Mesendoderm (in vitro differentiated cells): ENCODE data around the gene PXMP4.

Experiments used
- DNase-seq: peaks from one replicate; pipeline ENCODE4 v3.0.0; 2013
- H2AK5ac ChIP-seq: 2 replicates; pipeline ENCODE4 v1.6.1; 2013; ENCODE audit warnings: low read length, inconsistent platforms
- H2BK120ac ChIP-seq: 2 replicates; pipeline ENCODE4 v1.6.1; 2013; ENCODE audit warnings: low read depth, mild to moderate bottlenecking, low read length, moderate library complexity, mixed read lengths
- H2BK15ac ChIP-seq: replicated peaks from 2 replicates; pipeline ENCODE4 v1.6.1; 2013; ENCODE audit warnings: low read depth, mild to moderate bottlenecking, moderate library complexity
- H2BK5ac ChIP-seq: 2 replicates; pipeline ENCODE4 v1.6.1; 2013; ENCODE audit warnings: low read length, inconsistent platforms
- H3K18ac ChIP-seq: 2 replicates; pipeline ENCODE4 v1.6.1; 2013; ENCODE audit warnings: mild to moderate bottlenecking, low read length, mixed read lengths
- H3K23ac ChIP-seq: one replicate; pipeline ENCODE4 v1.6.1; 2013; ENCODE audit warnings: low read length
- H3K27ac ChIP-seq: 2 replicates; pipeline ENCODE4 v1.5.1; 2013; ENCODE audit warnings: low read depth, mild to moderate bottlenecking, inconsistent platforms, low read length, moderate library complexity
- H3K27me3 ChIP-seq: 2 replicates; pipeline ENCODE4 v1.6.1; 2013; ENCODE audit warnings: low read length, control low read depth, mild to moderate bottlenecking, inconsistent platforms; ENCODE audit not compliant: insufficient read depth, poor library complexity
- H3K36me3 ChIP-seq: 2 replicates; pipeline ENCODE4 v1.6.1; 2013; ENCODE audit warnings: low read length, inconsistent platforms; ENCODE audit not compliant: control insufficient read depth, insufficient read depth
- H3K4ac ChIP-seq: one replicate; pipeline ENCODE4 v1.6.1; 2013; ENCODE audit warnings: low read depth, mild to moderate bottlenecking, low read length, moderate library complexity
- H3K4me1 ChIP-seq: 2 replicates; pipeline ENCODE4 v1.6.1; 2013; ENCODE audit warnings: low read depth, low read length, inconsistent platforms; ENCODE audit not compliant: control insufficient read depth
- H3K4me2 ChIP-seq: 2 replicates; pipeline ENCODE4 v1.6.1; 2013; ENCODE audit warnings: low read length
- H3K4me3 ChIP-seq: 2 replicates; pipeline ENCODE4 v1.5.1; 2013; ENCODE audit warnings: mild to moderate bottlenecking, low read length
- H3K56ac ChIP-seq: one replicate; pipeline ENCODE4 v1.6.1; 2013; ENCODE audit warnings: low read length
- H3K79me1 ChIP-seq: 2 replicates; pipeline ENCODE4 v1.6.1; 2013; ENCODE audit warnings: low read length, inconsistent platforms
- H3K79me2 ChIP-seq: 2 replicates; pipeline ENCODE4 v1.6.1; 2013; ENCODE audit warnings: mild to moderate bottlenecking, low read length; ENCODE audit not compliant: control insufficient read depth, insufficient read depth
- H3K9ac ChIP-seq: 2 replicates; pipeline ENCODE4 v1.6.1; 2013; ENCODE audit warnings: low read length, inconsistent platforms
- H4K5ac ChIP-seq: one replicate; pipeline ENCODE4 v1.6.1; 2013; ENCODE audit warnings: low read length
- H4K8ac ChIP-seq: one replicate; pipeline ENCODE4 v1.6.1; 2013; ENCODE audit warnings: low read depth, mild to moderate bottlenecking, control low read depth, low read length, moderate library complexity
- whole genome bisulfite sequencing: extraction: QIAGEN DNeasy Blood & Tissue Kit; methylation state at CpG from one replicate; pipeline ENCODE4 v1.1.7; 2013; ENCODE audit warnings: low lambda C conversion rate, missing lambda C conversion rate; ENCODE audit not compliant: insufficient coverage; ENCODE audit errors: extremely low coverage; 5-methylcytosine and 5-hydroxymethylcytosine counted together

PXMP4 gene

DNA sequence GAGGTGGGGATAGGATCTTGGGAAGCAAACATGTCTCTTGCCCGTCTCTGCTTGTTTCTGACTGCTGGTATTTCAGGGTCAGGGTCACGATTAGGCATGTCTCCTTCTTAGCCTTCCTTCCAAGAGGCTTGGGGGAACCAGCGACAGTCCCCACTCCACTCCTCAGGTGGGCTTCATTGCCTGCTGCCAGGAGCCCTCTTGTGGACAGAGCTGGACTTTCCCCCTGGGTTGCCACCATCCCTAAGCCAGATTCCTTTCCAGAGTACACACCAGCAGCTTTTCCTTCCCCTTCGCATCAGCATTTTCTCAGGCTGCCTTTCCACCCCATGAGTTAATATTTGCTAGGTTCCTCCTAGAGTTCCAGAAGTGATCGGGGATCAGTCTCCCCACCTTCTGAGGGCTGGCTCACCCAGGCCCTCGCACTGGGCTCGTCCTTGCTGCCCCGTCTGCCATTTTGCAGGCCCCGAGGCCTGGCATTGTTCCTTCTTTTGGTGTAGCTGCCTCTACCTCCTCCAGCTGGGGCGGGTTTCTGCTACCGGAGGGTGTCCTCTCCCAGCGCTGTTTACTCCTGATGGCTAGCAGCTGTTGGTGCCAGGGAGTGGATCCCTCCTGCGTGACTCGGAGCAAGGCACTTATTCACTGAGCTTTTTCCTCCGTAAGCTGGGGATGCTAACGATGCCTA, 66.8 kb downstream of the PXMP4 start:
- peaks cover 2% of the 10 kb centered on the region for H3K36me3 ChIP-seq
- no peak overlapping the region for H4K5ac ChIP-seq
- H2BK120ac ChIP-seq, result no peak overlapping the region
- H2AK5ac ChIP-seq, result no peak overlapping the region
- no peak overlapping the region for H3K27ac ChIP-seq
- H3K23ac ChIP-seq, result no peak overlapping the region
- no peak overlapping the region for H3K9ac ChIP-seq
- H3K4ac ChIP-seq, result no peak overlapping the region
- no peak overlapping the region for H3K4me2 ChIP-seq
- peak; percentile 78 for DNase-seq
- H3K79me2 ChIP-seq, result no peaks in the 10 kb centered on the region
- no peak overlapping the region for H3K18ac ChIP-seq
- WGBS, result no CpG with 5 or more reads among the region's 16 CpGs
- H3K27me3 ChIP-seq, result no peaks in the 10 kb centered on the region
- H4K8ac ChIP-seq, result no peak overlapping the region
- no peaks in the 10 kb centered on the region for H3K4me1 ChIP-seq
- no peak overlapping the region for H3K56ac ChIP-seq
- no peak overlapping the region for H3K4me3 ChIP-seq
- H3K79me1 ChIP-seq, result no peaks in the 10 kb centered on the region
- no peak overlapping the region for H2BK5ac ChIP-seq
- H2BK15ac ChIP-seq, result no peak overlapping the region
